ENCODE results near the gene TMEM41A. TPM values are rescaled to one million over a fixed set of nuclear protein-coding genes. Genes with fewer than 3 reads are reported as not detected.
"Not testable (repeated sequence)": the region's sequence is repeated elsewhere in the genome, so short reads cannot be mapped to it uniquely, and the experiment has no call there.

Gene TMEM41A
- polyA plus RNA-seq, 3 donors = 30.3 to 31.6 (median 31.3) TPM

- DNase-seq (ENCODE audit: low read depth in 3 of 3, low spot score in 2 of 3) = no peak
These were observed 9.4 kb downstream of the TMEM41A start for GRCh38 chr3:185489462-185489861.

DNA sequence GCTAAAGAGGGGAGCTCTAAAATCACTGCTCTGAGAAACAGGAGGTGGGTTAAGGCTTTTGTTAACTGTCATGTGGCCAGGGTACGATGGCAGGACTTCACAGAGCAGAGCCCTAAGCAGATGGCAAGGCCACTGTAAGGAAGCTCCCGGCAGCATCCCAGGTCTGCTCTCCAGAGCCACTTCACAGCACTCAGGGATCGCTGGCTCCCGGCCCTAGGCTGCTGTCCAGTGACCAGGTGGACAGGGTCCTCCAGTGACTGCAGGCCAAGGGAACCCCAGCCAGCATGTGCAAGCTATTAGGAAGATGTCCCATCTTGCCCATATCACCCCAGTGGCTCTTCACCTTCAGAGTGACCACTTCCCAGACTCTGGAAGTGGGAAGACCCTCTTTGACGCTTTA lies 10.4 kb downstream of the TMEM41A start:
- no peak for DNase-seq (ENCODE audit: low read depth in 3 of 3, low spot score in 2 of 3)

DNA sequence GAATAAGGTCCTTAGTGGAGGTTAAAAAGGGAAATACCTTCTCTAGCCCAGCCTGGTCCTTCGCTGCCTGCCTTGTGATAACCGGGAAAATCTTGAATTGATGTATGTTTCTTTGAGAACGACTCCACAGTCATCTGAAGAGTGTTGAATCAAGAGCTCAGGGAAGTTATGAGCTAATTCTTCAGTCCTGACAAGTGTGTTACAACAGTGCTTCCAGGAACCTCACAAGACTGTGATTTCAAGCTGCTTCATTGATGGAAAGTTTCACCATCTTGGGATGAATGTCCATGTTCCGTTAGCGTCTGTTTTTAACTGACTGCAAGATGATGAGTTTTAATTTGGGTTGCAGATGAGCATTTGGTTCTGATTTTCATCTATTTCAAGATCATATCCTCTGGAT lies 12.4 kb downstream of the TMEM41A start:
- DNase-seq (ENCODE audit: low read depth in 3 of 3, low spot score in 2 of 3) = no peak

GRCh38 chr3:185484296-185484695 lies 14.5 kb downstream of the TMEM41A start:
- no peak for DNase-seq (ENCODE audit: low read depth in 3 of 3, low spot score in 2 of 3)

DNA sequence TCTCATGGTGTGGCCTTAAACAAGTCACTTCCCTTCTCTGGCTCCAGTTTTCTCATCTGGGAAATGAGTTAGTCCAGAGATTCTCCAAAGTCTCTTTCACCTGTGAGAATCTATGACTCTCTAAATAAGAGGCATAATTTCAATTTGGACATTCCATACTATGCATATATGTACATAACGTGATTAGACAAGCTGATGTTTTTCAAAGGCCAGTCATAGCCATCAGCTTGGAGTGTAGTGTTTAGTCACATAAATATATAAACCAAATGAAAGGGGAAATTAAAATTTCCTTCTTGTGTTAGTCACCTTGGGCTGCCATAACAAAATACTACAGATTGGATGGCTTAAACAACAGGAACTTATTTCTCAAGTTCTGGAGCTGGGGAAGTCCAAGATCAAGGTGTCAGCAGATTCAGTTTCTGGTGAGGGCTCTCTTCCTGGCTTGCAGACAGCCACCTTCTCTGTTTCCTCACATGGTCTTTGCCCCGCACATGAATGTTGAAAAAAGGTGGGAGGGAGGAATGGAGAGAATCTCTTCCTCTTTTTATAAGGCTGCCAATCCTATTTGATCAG lies 19.4 kb downstream of the TMEM41A start:
- DNase-seq (ENCODE audit: low read depth in 3 of 3, low spot score in 2 of 3) = no peak

- DNase-seq (ENCODE audit: low read depth in 3 of 3, low spot score in 2 of 3) = no peak
These were observed 21.5 kb downstream of the TMEM41A start for GRCh38 chr3:185477316-185477715.

DNA sequence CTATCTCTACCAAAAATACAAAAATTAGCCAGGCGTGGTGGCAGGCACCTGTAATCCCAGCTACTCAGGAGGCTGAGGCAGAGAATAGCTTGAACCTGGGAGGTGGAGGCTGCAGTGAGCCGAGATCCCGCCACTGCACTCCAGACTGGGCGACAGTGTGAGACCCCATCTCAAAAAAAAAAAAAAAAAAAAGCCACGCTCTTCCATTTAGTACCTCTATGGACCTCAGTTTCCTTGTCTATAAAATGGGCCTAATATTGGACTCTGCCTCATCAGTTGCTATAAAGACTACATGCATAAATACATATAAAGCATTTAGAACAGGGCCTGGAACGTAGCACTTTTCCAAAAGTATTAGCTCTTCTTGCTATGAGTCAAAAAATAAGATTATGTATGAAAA lies 23.9 kb downstream of the TMEM41A start:
- DNase-seq (ENCODE audit: low read depth in 3 of 3, low spot score in 2 of 3) = not testable (repeated sequence)

DNA sequence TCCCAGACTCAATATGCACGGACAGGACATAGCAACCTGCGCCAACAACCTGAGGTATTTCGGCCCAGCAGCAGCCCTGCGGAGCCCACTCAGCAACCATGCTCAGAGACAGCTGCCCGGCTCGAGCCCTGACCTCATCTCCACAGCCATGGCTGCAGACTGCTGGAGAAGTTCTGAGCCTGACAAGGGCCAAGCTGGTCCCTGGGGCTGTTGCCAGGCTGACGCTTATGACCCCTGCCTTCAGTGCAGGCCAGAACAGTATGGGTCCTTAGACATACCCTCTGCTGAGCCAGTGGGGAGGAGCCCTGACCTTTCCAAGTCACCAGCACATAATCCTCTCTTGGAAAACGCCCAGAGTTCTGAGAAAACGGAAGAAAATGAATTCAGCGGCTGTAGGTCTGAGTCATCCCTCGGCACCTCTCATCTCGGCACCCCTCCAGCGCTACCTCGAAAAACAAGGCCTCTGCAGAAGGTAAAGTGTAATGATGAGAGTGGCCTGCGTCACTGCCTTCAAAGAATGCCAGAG lies 25.5 kb downstream of the TMEM41A start:
- DNase-seq (ENCODE audit: low read depth in 3 of 3, low spot score in 2 of 3) = no peak

DNA sequence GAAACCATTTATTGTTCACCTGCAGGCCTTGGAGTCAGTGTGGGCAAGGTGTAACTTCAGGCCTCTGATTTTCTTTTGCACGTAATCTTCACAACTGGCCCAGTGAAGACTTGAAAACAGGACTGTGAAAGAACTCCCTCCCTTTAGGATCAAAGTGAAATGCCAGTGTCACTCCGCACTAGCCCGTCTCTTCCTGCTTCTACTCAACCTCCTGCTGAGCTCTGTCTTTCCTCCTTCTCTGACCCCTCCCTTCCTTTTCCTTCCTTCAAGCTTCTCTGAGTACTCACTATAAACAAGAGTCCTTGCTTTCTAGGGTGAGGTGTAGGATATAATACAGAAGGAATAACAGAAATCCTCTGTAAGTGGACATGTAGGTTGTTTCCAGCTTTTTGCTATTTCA lies 28.5 kb downstream of the TMEM41A start:
- no peak for DNase-seq (ENCODE audit: low read depth in 3 of 3, low spot score in 2 of 3)

DNA sequence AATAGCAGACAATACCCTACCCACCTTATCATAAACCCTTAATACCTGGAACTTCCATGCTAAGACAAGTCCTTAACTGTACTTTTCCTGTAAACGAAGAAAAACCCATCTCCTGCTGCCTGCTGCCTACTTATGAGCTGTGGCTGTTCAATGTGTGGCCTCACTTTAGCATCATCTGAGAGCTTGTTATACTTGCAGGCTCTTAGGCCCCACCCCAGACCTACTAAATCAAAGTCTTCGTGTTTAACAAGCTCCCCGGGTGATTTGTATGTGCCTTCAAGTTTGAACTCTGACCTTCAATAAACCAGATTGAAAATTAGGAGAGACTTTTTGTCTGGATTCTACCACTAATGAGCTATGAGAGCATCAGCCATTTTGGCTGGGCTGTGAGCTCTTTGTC lies 29.3 kb downstream of the TMEM41A start:
- DNase-seq (ENCODE audit: low read depth in 3 of 3, low spot score in 2 of 3) = no peak

GRCh38 chr3:185466123-185466522 lies 32.7 kb downstream of the TMEM41A start:
- DNase-seq (ENCODE audit: low read depth in 3 of 3, low spot score in 2 of 3) = not testable (repeated sequence)

DNA sequence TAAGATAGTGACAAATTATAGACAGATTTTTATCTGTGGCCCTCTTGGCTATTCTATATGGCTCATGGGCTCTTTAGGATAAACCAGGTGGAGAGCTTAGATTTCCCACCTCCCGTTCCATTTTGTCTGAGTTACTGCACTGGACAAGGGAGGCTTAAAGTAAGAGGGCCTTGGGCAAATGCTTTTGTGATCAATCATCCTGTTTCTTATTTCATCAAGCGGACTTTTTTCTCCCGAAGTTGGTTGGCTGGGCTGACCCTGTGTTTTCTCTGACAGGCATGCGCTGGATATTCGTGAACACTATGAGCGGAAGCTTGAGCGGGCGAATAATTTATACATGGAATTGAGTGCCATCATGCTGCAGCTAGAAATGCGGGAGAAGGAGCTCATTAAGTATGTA lies 33.4 kb downstream of the TMEM41A start:
- DNase-seq (ENCODE audit: low read depth in 3 of 3, low spot score in 2 of 3) = no peak

GRCh38 chr3:185460719-185461350 lies 38.0 kb downstream of the TMEM41A start:
- no peak for DNase-seq (ENCODE audit: low read depth in 3 of 3, low spot score in 2 of 3)

GRCh38 chr3:185460309-185460708 lies 38.5 kb downstream of the TMEM41A start:
- DNase-seq (ENCODE audit: low read depth in 3 of 3, low spot score in 2 of 3) = no peak

DNA sequence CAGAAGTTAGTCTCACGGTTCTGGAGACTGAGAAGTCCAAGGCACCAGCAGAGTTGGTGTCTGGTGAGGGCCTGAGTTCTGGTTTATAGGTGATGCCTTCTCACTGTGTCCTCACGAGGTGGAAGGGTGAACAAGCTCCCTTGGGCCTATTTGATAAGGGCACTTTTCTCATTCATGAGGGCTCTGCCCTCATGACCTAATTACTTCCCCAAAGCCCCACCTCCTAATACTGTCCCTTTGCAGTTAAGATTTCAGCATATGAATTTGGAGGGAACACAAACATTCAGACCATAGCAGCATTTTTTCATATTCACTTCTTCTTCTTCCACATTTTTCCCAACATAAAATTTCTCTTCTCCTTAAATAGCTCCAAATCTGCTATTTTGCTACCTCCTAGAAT lies 41.5 kb downstream of the TMEM41A start:
- no peak for DNase-seq (ENCODE audit: low read depth in 3 of 3, low spot score in 2 of 3)

- not testable (repeated sequence) for DNase-seq (ENCODE audit: low read depth in 3 of 3, low spot score in 2 of 3)
These were observed 47.4 kb downstream of the TMEM41A start for GRCh38 chr3:185451432-185451831.

- DNase-seq (ENCODE audit: low read depth in 3 of 3, low spot score in 2 of 3) = no peak
These were observed 50.7 kb downstream of the TMEM41A start for GRCh38 chr3:185448107-185448506.

DNA sequence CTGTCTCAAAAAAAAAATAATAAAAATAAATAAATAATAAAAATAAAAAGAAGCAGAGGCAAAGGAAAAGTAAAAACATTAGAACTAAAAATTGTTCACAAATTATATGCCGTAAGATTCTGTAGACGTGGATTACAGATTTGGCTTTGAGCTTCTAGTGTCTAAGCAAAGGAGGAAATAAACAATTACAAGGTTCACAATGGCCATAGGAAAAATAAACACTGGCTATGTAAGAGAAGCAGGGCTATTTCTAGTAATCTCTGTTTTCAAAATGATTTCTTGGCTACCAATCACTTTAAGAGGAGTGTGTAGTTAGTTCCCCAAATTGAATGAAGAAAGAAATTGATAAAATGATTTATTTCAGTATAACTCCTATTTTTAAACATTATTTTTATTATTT lies 54.5 kb downstream of the TMEM41A start:
- no peak for DNase-seq (ENCODE audit: low read depth in 3 of 3, low spot score in 2 of 3)

GRCh38 chr3:185442031-185442430 lies 56.8 kb downstream of the TMEM41A start:
- DNase-seq (ENCODE audit: low read depth in 3 of 3, low spot score in 2 of 3) = no peak

GRCh38 chr3:185439745-185440466 lies 58.9 kb downstream of the TMEM41A start:
- no peak for DNase-seq (ENCODE audit: low read depth in 3 of 3, low spot score in 2 of 3)
